Activated CD4-positive, alpha-beta T cell treated with anti-CD3 and anti-CD28 coated beads for 36 hours (primary cell): ENCODE data around the gene CDK11B. TPM values are rescaled to one million over a fixed set of nuclear protein-coding genes. Genes with fewer than 3 reads are reported as not detected.

Experiments used
- ATAC-seq: fragments of 200-7000 bp; cut with Tn5 transposase; one replicate; pipeline ENCODE4 v1.10.0; 2021; ENCODE audit warnings: mild to moderate bottlenecking, moderate library complexity
- CTCF ChIA-PET: fragments of 350-600 bp; sonication (Branson Sonifier 250); formaldehyde crosslinking; loops from one replicate; lab custom pipeline; 2021; ENCODE audit warnings: antibody characterized with exemption; lab: Charles Lee
- POLR2A ChIA-PET: fragments of 350-600 bp; sonication (Branson Sonifier 250); formaldehyde crosslinking; loops from one replicate; lab custom pipeline; 2021; ENCODE audit warnings: antibody characterized with exemption, inconsistent platforms; lab: Charles Lee
- DNase-seq: peaks from one replicate; pipeline ENCODE4 v3.0.0-alpha.2; 2020
- H3K27ac Mint-ChIP-seq: one replicate; pipeline ENCODE4 v1.8.0; 2021; ENCODE audit warnings: mixed read lengths
- H3K27me3 Mint-ChIP-seq: one replicate; pipeline ENCODE4 v1.8.0; 2021; ENCODE audit warnings: mixed read lengths
- H3K36me3 Mint-ChIP-seq: one replicate; pipeline ENCODE4 v1.8.0; 2021; ENCODE audit warnings: low read depth, mixed read lengths
- H3K4me1 Mint-ChIP-seq: one replicate; pipeline ENCODE4 v1.8.0; 2021; ENCODE audit warnings: mixed read lengths
- H3K4me3 Mint-ChIP-seq: one replicate; pipeline ENCODE4 v1.8.0; 2021; ENCODE audit warnings: mild to moderate bottlenecking, moderate library complexity, mixed read lengths
- H3K9me3 Mint-ChIP-seq: one replicate; pipeline ENCODE4 v1.8.0; 2021; ENCODE audit warnings: low read depth, mixed read lengths
- intact Hi-C, 2 experiments: fragments of 100-400 bp; cut with DNase I in 1 of 2; cut with micrococcal nuclease in 1 of 2; formaldehyde crosslinking; loops; one replicate each; pipeline versions ENCODE4 v1.14.2 to v1.15.1; 2022 to 2024; cut with DNase I, micrococcal nuclease
- total RNA-seq, 2 experiments: library from RNA; stranded (reverse); gene quantifications; one replicate each; pipeline ENCODE4 v1.2.3, GENCODE V29; 2021

The CDK11B gene
- total RNA-seq, 2 experiments from 2014 or later, result 36.3 to 38.8 TPM

DNA sequence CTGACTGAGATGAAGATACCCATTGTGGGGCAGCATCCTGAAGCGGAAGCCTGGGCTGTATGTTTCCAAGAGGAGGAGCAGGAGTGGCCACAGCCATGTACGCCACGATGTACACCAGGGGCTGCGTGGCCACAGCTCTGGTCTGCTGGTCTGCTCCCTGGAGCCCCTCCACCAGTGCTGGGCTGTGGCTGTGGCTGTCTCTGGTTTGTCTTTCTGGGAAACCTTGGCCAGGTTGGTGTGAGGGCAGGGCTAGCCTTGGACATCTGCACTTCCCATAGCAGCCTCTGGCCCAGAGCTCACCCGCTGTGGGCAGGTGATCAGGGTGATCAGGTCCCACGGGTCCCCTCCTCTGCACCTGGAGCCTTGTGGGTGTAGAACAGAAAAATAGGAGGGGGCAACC is 40.9 kb downstream of the CDK11B start:
- Mint-ChIP-seq H3K36me3 (peaks cover 9% of the 10 kb centered on the region), H3K27me3 (no peaks in the 10 kb centered on the region), H3K27ac (no peak overlapping the region), H3K4me3 (peak overlapping the region; percentile 75), H3K9me3 (no peaks in the 10 kb centered on the region), H3K4me1 (peaks cover 21% of the 10 kb centered on the region)
- ChIA-PET CTCF (interaction anchor here (1.4 kb wide), 1 partner anchor 11 kb away, joined by 5 read pairs; no protein-coding TSS in a partner anchor), POLR2A (no interaction called here)
- DNase-seq (no peak), ATAC-seq (no peak)
- intact Hi-C loops, result loop anchor here in 1 of 2 experiments (10.0 kb wide), 1 partner anchor 343 kb away; the partner anchor contains the start of gene UBE2J2

DNA sequence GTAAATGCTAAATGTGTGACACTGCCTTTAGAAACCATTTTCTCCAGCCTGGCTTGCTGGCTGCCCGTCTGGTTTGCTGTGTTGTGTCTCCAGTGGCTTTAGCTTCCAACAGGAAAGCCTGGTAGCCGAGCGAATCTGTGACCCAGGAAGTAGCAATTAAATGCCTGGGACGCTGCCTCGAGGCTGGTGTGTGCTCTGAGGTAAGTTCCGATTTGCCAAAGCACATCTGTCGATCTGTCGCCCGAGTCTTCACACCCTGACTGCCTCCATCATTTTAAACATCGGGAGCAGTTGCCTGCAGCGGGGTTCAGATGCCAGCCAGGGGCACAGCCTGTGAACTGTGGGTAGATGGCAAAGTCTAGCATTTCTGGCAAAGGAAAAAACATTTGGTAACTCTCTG is 41.3 kb downstream of the CDK11B start:
- Mint-ChIP-seq H3K4me1 (peaks cover 21% of the 10 kb centered on the region), H3K4me3 (peak overlapping the region; percentile 75), H3K27me3 (no peaks in the 10 kb centered on the region), H3K27ac (no peak overlapping the region), H3K36me3 (peaks cover 9% of the 10 kb centered on the region), H3K9me3 (no peaks in the 10 kb centered on the region)
- intact Hi-C loops, result loop anchor here in 1 of 2 experiments (10.0 kb wide), 1 partner anchor 343 kb away; the partner anchor contains the start of gene UBE2J2
- no peak for ATAC-seq
- DNase-seq, result no peak
- ChIA-PET POLR2A (no interaction called here), CTCF (interaction anchor here (1.4 kb wide), 1 partner anchor 12 kb away, joined by 5 read pairs; no protein-coding TSS in a partner anchor)

DNA sequence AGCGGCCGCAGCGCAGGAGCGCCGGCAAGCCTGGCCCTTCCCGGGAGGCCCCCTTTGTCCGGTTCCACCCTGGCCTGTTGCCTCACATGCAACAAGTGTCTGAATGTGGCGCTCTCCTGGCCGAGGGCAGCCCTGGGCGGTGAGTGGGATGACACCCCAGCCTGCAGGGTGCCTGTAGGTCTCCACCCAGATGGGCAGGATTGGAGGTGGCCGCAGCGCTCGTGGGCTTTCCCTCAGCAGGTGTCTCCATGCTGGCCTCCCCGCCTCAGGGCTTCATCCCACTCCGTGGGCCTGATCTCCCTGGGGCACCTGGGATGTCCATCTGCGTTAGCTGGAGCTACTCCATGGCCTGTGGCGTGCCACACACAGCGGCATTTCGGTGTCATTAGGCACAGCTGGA is 42.0 kb downstream of the CDK11B start:
- no peak overlapping the region for H3K27ac Mint-ChIP-seq
- H3K9me3 Mint-ChIP-seq, result no peaks in the 10 kb centered on the region
- DNase-seq (no peak), ATAC-seq (no peak)
- CTCF ChIA-PET, result interaction anchor here (0.6 to 1.4 kb wide), 2 partner anchors 13 to 232 kb away, joined by 3 to 5 read pairs; no protein-coding TSS in a partner anchor
- intact Hi-C loops, result loop anchor here in 1 of 2 experiments (10.0 kb wide), 1 partner anchor 342 kb away; the partner anchor contains the start of gene UBE2J2
- H3K27me3 Mint-ChIP-seq, result no peaks in the 10 kb centered on the region
- peaks cover 24% of the 10 kb centered on the region for H3K4me1 Mint-ChIP-seq
- POLR2A ChIA-PET, result no interaction called here
- H3K4me3 Mint-ChIP-seq, result peak overlapping the region; percentile 75
- peaks cover 12% of the 10 kb centered on the region for H3K36me3 Mint-ChIP-seq

GRCh38 chr1:1616045-1616790 is 42.6 kb downstream of the CDK11B start:
- peak; percentile 65 for DNase-seq
- Mint-ChIP-seq H3K27me3 (no peaks in the 10 kb centered on the region), H3K36me3 (peaks cover 12% of the 10 kb centered on the region), H3K4me3 (peak overlapping the region; percentile 96), H3K4me1 (peaks cover 24% of the 10 kb centered on the region), H3K27ac (peak overlapping the region; percentile 75), H3K9me3 (no peaks in the 10 kb centered on the region)
- peak; percentile 8 for ATAC-seq
- intact Hi-C loops, result loop anchor here in 1 of 2 experiments (10.0 kb wide), 1 partner anchor 341 kb away; the partner anchor contains the start of gene UBE2J2
- CTCF ChIA-PET, result interaction anchor here (1.4 kb wide), 1 partner anchor 13 kb away, joined by 5 read pairs; no protein-coding TSS in a partner anchor
- POLR2A ChIA-PET, result interaction anchor here (3.0 kb wide), 1 partner anchor 13 kb away, joined by 17 read pairs; no protein-coding TSS in a partner anchor

DNA sequence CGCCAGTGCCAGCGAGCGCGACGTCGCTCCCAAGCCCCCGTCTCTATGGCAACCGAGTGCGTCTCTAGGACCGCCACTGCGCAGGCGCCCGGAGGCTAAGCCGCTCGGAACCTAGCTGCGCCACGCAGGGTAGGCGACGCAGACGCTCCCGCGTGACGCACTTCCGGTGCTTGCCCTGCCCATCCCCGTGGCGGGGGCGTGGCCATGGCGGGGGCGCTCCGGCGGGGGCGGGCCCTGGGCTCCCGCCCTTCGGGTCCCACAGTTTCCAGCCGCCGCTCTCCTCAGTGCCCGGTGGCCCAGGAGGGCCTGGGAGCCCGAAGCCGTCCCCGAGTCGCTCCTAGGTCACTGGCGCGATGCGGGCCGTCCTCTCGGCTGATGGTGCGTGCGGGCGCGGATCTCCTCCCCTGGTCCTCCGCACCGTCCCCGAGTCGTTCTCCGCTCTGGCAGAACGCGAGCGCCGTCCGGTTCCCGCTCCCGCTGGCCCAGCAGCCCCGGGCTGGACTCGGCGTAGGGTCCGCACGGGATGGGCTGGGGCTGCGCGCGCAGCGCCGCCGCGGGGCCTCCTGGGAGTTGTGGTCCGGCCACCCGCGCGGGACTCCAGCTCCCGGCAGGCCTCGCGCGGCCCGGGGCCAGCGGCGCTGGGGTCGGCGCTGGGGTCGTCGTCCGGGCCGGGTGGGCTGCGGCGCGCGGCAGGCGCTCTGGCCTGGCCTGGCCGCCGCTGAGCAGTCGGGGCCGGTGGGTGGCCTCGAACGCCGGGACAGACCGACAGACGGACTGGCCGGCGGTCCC is 43.4 kb downstream of the CDK11B start, which contains the start of gene MIB2:
Gene MIB2, plus strand, starts transcription at position 245 of the 789 bp plus-strand sequence. CDS start 7,953 bp downstream, outside the sequence.
- intact Hi-C loops, result loop anchor here (1.0 to 10.0 kb wide), 17 partner anchors 15 to 797 kb away; partner anchors contain the start of genes SSU72 (in 2 of the 2), ATAD3A (in 1 of the 2), ATAD3B (in 1 of the 2) and AURKAIP1 (in 1 of the 2)
- no peaks in the 10 kb centered on the region for H3K9me3 Mint-ChIP-seq
- H3K27ac Mint-ChIP-seq, result peak within 1 kb of the TSS; percentile 95
- peak; percentile 98 for DNase-seq
- peak within 1 kb of the TSS; percentile 96 for H3K4me3 Mint-ChIP-seq
- ChIA-PET CTCF (interaction anchor here (1.2 to 1.5 kb wide), 2 partner anchors 69 to 144 kb away, joined by 3 to 4 read pairs; no protein-coding TSS in a partner anchor), POLR2A (interaction anchor here (0.6 to 3.0 kb wide), 2 partner anchors 14 to 292 kb away, joined by 4 to 17 read pairs; no protein-coding TSS in a partner anchor)
- peaks cover 12% of the 10 kb centered on the region for H3K36me3 Mint-ChIP-seq
- no peaks in the 10 kb centered on the region for H3K27me3 Mint-ChIP-seq
- peak; percentile 84 for ATAC-seq
- H3K4me1 Mint-ChIP-seq, result peaks cover 24% of the 10 kb centered on the region

GRCh38 chr1:1614954-1615255 is 43.9 kb downstream of the CDK11B start:
- no peaks in the 10 kb centered on the region for H3K27me3 Mint-ChIP-seq

GRCh38 chr1:1614204-1614953 is 44.4 kb downstream of the CDK11B start:
- intact Hi-C loops, result loop anchor here in 1 of 2 experiments (1.0 to 10.0 kb wide), 4 partner anchors 14 to 798 kb away; partner anchors contain the start of genes FNDC10, PEX10 and UBE2J2
- H3K4me3 Mint-ChIP-seq, result peak overlapping the region; percentile 96
- peaks cover 24% of the 10 kb centered on the region for H3K4me1 Mint-ChIP-seq
- no peaks in the 10 kb centered on the region for H3K27me3 Mint-ChIP-seq
- peak; percentile 81 for DNase-seq
- H3K27ac Mint-ChIP-seq, result peak overlapping the region; percentile 95
- POLR2A ChIA-PET, result interaction anchor here (0.6 to 3.0 kb wide), 4 partner anchors 15 to 912 kb away, joined by 3 to 17 read pairs (median 4); no protein-coding TSS in a partner anchor
- CTCF ChIA-PET, result interaction anchor here (0.5 to 1.5 kb wide), 8 partner anchors 14 to 143 kb away, joined by 3 to 5 read pairs (median 3); no protein-coding TSS in a partner anchor
- peaks cover 12% of the 10 kb centered on the region for H3K36me3 Mint-ChIP-seq
- ATAC-seq, result peak; percentile 20
- H3K9me3 Mint-ChIP-seq, result no peaks in the 10 kb centered on the region

More at GRCh38 chr1:1614954-1615255, 43.9 kb downstream of the CDK11B start:
- ChIA-PET POLR2A (interaction anchor here (0.7 to 3.0 kb wide), 2 partner anchors 14 to 912 kb away, joined by 3 to 17 read pairs; no protein-coding TSS in a partner anchor), CTCF (interaction anchor here (1.0 to 1.5 kb wide), 4 partner anchors 14 to 144 kb away, joined by 3 to 5 read pairs (median 4); no protein-coding TSS in a partner anchor)
- H3K9me3 Mint-ChIP-seq, result no peaks in the 10 kb centered on the region
- intact Hi-C loops, result loop anchor here (1.0 to 10.0 kb wide), 18 partner anchors 15 to 798 kb away; partner anchors contain the start of genes SSU72 (in 2 of the 2), ATAD3A (in 1 of the 2), ATAD3B (in 1 of the 2) and AURKAIP1 (in 1 of the 2)
- H3K27ac Mint-ChIP-seq, result peak overlapping the region; percentile 95
- peak overlapping the region; percentile 96 for H3K4me3 Mint-ChIP-seq
- H3K36me3 Mint-ChIP-seq, result peaks cover 12% of the 10 kb centered on the region
- peaks cover 24% of the 10 kb centered on the region for H3K4me1 Mint-ChIP-seq
- ATAC-seq (no peak), DNase-seq (no peak)

DNA sequence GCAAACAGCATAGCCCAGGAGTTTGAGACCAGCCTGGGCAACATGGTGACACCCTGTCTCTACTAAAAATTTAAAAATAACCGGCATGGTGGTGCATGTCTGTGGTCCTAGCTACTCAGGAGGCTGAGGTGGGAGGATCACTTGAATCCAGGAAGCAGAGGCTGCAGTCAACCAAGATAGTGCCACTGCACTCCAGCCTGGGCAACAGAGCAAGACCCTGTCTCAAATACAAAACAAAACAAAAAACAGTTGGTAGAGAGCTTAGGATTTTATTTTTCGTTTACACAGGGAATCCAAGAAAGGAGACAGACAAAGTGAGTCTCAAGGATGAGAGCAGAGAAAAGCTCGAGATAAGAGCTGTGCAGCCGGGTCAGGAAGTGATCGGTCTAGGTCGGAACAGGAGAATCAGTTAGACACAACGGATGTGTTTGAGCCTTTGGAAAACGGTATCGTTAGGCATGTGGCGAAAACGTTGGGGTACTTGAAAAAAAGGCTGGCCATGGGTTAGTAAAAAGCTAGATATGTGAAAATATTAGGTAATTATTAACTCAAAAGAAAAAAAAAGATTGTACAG is 45.2 kb downstream of the CDK11B start:
- POLR2A ChIA-PET, result interaction anchor here (1.0 to 3.0 kb wide), 2 partner anchors 16 to 42 kb away, joined by 4 to 17 read pairs; no protein-coding TSS in a partner anchor
- no peaks in the 10 kb centered on the region for H3K9me3 Mint-ChIP-seq
- intact Hi-C loops, result loop anchor here in 1 of 2 experiments (1.0 to 10.0 kb wide), 4 partner anchors 13 to 799 kb away; partner anchors contain the start of genes FNDC10, PEX10 and UBE2J2
- CTCF ChIA-PET, result interaction anchor here (0.6 to 1.1 kb wide), 4 partner anchors 15 to 36 kb away, joined by 3 to 4 read pairs (median 3); no protein-coding TSS in a partner anchor
- ATAC-seq (no peak), DNase-seq (no peak)
- H3K27me3 Mint-ChIP-seq, result no peaks in the 10 kb centered on the region
- H3K27ac Mint-ChIP-seq, result peak overlapping the region; percentile 95
- peaks cover 12% of the 10 kb centered on the region for H3K36me3 Mint-ChIP-seq
- H3K4me1 Mint-ChIP-seq, result peaks cover 24% of the 10 kb centered on the region
- H3K4me3 Mint-ChIP-seq, result peak overlapping the region; percentile 96

DNA sequence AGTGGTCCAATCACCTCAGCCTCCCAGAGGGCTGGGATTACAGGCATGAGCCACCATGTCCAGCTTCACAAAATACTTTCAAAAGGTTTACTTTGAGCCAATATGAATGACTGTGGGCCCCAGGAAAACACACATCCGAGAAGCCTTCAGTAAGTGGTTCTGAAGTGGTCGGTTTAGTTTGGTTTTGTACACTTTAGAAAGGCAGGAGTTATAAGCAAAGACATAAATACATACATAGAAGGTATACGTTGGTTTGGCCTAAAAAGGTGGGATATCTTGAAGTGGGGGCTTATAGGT is 46.8 kb downstream of the CDK11B start:
- H3K27me3 Mint-ChIP-seq, result no peaks in the 10 kb centered on the region
- intact Hi-C loops, result loop anchor here in 1 of 2 experiments (10.0 kb wide), 1 partner anchor 337 kb away; the partner anchor contains the start of gene UBE2J2
- H3K4me1 Mint-ChIP-seq, result peaks cover 24% of the 10 kb centered on the region
- DNase-seq (no peak), ATAC-seq (no peak)
- no peaks in the 10 kb centered on the region for H3K9me3 Mint-ChIP-seq
- peak overlapping the region; percentile 20 for H3K27ac Mint-ChIP-seq
- peaks cover 12% of the 10 kb centered on the region for H3K36me3 Mint-ChIP-seq
- no peak overlapping the region for H3K4me3 Mint-ChIP-seq
- CTCF ChIA-PET, result no interaction called here
- POLR2A ChIA-PET, result no interaction called here
